Measurements from ENCODE around the gene PDE3A.

DNA sequence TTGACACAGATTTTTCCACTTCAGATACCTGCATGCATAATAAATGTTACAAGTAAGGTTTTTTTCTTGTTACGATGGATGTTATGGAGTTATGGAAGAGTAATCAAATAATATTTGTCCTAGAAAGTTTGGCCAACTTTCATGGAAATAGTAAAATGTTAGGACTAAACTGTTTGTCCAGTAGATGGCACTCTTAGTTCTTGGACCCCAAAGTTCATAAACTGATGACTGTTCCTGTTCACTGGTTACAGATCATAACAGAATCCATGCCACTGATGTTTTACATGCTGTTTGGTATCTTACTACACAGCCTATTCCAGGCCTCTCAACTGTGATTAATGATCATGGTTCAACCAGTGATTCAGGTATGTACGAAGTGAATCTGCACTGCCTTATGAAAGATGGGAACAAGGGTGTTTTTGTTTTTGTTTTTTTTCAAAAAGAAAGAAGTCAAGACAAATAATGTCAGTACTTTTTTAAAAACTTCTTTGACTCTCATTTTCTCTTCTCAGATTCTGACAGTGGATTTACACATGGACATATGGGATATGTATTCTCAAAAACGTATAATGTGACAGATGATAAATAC is 278.0 kb downstream of the PDE3A start:
- TF ChIP-seq, protein P1, sequence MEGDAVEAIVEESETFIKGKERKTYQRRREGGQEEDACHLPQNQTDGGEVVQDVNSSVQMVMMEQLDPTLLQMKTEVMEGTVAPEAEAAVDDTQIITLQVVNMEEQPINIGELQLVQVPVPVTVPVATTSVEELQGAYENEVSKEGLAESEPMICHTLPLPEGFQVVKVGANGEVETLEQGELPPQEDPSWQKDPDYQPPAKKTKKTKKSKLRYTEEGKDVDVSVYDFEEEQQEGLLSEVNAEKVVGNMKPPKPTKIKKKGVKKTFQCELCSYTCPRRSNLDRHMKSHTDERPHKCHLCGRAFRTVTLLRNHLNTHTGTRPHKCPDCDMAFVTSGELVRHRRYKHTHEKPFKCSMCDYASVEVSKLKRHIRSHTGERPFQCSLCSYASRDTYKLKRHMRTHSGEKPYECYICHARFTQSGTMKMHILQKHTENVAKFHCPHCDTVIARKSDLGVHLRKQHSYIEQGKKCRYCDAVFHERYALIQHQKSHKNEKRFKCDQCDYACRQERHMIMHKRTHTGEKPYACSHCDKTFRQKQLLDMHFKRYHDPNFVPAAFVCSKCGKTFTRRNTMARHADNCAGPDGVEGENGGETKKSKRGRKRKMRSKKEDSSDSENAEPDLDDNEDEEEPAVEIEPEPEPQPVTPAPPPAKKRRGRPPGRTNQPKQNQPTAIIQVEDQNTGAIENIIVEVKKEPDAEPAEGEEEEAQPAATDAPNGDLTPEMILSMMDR (IDR thresholded peaks at IDR 0.05; ENCODE audit: low read length): peak; percentile 69
- TF ChIP-seq EZH2 (optimal IDR thresholded peaks at IDR 0.05; ENCODE audit: low read depth, low read length): no peak
- TF ChIP-seq EZH2phosphoT487 (IDR thresholded peaks at IDR 0.05; ENCODE audit: low read length): no peak
